Activated CD4-positive, alpha-beta T cell treated with anti-CD3 and anti-CD28 coated beads for 4 hours (primary cell): ENCODE results near the gene ZNF214.
"Not testable (repeated sequence)": the region's sequence is repeated elsewhere in the genome, so short reads cannot be mapped to it uniquely, and the experiment has no call there.

Experiments
- DNase-seq, 2 donors: peaks; one replicate each; pipeline ENCODE4 v3.0.0-alpha.2; 2020

The ZNF214 gene

GRCh38 chr11:6986487-6986886 is 33.7 kb downstream of the ZNF214 start:
- DNase-seq, result no peak

GRCh38 chr11:6979365-6979764 is 40.8 kb downstream of the ZNF214 start:
- no peak for DNase-seq

GRCh38 chr11:6969854-6970253 is 50.3 kb downstream of the ZNF214 start:
- not testable (repeated sequence) for DNase-seq

GRCh38 chr11:6968816-6969215 is 51.3 kb downstream of the ZNF214 start:
- no peak for DNase-seq

GRCh38 chr11:6962673-6963072 is 57.5 kb downstream of the ZNF214 start:
- no peak for DNase-seq

GRCh38 chr11:6962141-6962540 is 58.0 kb downstream of the ZNF214 start:
- no peak for DNase-seq

GRCh38 chr11:6954248-6954647 is 65.9 kb downstream of the ZNF214 start:
- not testable (repeated sequence) for DNase-seq
